ENCODE results near the gene SPATS2L.

Gene SPATS2L

GRCh38 chr2:200451511-200451910 is 145.0 kb downstream of the SPATS2L start:
- no peak for DNase-seq (ENCODE audit: low spot score)
- TF ChIP-seq, protein P1, sequence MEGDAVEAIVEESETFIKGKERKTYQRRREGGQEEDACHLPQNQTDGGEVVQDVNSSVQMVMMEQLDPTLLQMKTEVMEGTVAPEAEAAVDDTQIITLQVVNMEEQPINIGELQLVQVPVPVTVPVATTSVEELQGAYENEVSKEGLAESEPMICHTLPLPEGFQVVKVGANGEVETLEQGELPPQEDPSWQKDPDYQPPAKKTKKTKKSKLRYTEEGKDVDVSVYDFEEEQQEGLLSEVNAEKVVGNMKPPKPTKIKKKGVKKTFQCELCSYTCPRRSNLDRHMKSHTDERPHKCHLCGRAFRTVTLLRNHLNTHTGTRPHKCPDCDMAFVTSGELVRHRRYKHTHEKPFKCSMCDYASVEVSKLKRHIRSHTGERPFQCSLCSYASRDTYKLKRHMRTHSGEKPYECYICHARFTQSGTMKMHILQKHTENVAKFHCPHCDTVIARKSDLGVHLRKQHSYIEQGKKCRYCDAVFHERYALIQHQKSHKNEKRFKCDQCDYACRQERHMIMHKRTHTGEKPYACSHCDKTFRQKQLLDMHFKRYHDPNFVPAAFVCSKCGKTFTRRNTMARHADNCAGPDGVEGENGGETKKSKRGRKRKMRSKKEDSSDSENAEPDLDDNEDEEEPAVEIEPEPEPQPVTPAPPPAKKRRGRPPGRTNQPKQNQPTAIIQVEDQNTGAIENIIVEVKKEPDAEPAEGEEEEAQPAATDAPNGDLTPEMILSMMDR (conservative IDR thresholded peaks at IDR 0.05; ENCODE audit: low read depth), result no peak
- ChIA-PET POLR2A (ENCODE audit: low non-redundant PET) (no interaction called here), CTCF (no interaction called here)
- no peak overlapping the region for H3K27ac ChIP-seq

- DNase-seq (ENCODE audit: low spot score), result no peak
- POLR2A ChIA-PET (ENCODE audit: low non-redundant PET), result no interaction called here
- no peak overlapping the region for H3K27ac ChIP-seq
- CTCF ChIA-PET, result no interaction called here
- TF ChIP-seq, protein P1 (conservative IDR thresholded peaks at IDR 0.05; ENCODE audit: low read depth), result no peak
Measured at GRCh38 chr2:200452377-200452776, 145.9 kb downstream of the SPATS2L start.

- ChIA-PET CTCF (no interaction called here), POLR2A (ENCODE audit: low non-redundant PET) (no interaction called here)
- DNase-seq (ENCODE audit: low spot score), result no peak
- no peak overlapping the region for H3K27ac ChIP-seq
- TF ChIP-seq, protein P1 (conservative IDR thresholded peaks at IDR 0.05; ENCODE audit: low read depth), result no peak
Measured at GRCh38 chr2:200453142-200453852, 146.8 kb downstream of the SPATS2L start.

DNA sequence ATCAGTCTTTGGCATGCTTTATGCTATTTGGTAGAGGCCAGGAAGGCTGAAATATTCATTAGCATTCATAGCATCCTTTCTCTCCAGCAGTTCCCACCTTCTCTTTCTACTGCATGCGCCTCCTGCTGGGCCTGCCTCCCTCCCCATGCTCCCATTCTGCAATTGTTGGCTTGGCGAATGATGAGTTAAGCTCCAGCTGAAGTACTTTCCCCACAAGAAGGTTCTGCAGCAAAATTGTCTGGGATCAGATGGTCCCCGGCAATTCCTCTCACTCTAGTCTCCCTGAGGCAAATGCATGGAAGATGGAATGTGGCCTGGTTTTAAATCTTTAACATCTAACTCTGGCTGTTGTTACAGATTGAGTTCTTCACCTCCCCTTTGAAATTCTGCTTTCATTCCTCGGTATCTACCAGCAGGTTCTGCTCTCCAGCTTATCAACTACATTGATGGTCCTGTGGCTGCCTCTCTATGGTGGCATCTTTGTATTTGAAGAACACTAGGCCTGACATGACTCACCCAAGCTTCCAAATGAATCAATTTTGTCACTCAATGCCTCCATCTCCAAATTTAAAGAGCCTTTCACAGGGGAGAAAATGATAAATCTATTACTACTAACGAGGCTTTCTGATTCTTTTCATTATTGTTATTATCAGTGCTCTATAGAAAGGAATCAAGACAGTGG is 147.5 kb downstream of the SPATS2L start:
- POLR2A ChIA-PET (ENCODE audit: low non-redundant PET), result no interaction called here
- no peak for DNase-seq (ENCODE audit: low spot score)
- no peak overlapping the region for H3K27ac ChIP-seq
- TF ChIP-seq, protein P1 (conservative IDR thresholded peaks at IDR 0.05; ENCODE audit: low read depth), result no peak
- CTCF ChIA-PET, result interaction anchor here (0.6 kb wide), 1 partner anchor 1476 kb away, joined by 3 read pairs; no protein-coding TSS in a partner anchor

DNA sequence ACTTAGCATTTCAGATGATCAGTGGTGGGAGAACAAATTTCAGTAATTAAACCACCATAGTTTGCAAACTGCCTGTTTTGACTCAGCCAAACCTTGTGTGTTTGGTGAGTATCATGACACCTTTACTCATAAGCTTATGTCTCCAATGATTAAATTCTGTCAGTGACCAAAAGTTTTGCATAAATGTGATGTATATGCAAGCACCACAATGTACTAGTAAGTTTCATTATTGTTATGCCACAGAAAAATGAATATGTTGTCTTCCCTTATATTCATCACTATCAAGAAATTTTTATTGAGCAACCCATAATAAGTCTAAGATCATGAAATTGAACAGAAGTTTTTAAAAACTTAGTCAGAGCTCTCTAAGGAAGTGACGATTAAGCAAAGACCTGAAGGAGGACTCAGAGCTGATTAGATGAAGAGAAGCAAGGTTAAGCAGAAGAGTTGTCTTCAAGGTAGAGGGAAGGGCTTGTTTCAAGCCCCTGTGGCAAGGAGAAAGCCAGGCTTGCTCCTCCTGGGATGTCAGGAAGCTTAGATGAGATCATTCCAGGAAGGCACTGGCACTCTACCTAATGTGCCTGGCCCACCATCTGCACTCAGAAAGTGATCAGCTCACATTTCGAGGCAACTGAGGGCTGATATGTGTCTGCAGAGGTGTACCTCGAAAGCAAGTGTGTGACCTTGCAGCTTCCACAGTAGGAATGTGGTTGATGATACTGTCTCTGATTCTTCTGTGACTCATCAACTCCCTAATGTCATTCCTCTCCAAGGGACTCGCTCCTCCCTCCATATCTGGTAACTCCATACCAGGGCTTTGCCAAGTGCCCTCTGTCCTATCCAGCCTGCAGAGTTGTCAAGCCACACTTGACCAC is 148.7 kb downstream of the SPATS2L start:
- POLR2A ChIA-PET (ENCODE audit: low non-redundant PET), result no interaction called here
- H3K27ac ChIP-seq, result no peak overlapping the region

More for the DNA sequence above, 148.7 kb downstream of the SPATS2L start:
- no peak for DNase-seq (ENCODE audit: low spot score)
- CTCF ChIA-PET, result no interaction called here
- TF ChIP-seq, protein P1 (conservative IDR thresholded peaks at IDR 0.05; ENCODE audit: low read depth), result no peak

Data from RWPE1 (cell line).